Endodermal cell (in vitro differentiated cells): ENCODE results near the gene CDH2. TPM values are rescaled to one million over a fixed set of nuclear protein-coding genes. Genes with fewer than 3 reads are reported as not detected.

Experiments used
- DNase-seq: peaks from one replicate; pipeline ENCODE4 v3.0.0-alpha.2; 2017
- H3K27ac ChIP-seq: 2 replicates; pipeline ENCODE4 v1.5.1; 2013; ENCODE audit warnings: mild to moderate bottlenecking, low read depth, low read length, moderate library complexity
- H3K27me3 ChIP-seq: 2 replicates; pipeline ENCODE4 v1.6.1; 2013; ENCODE audit warnings: mild to moderate bottlenecking, low read length, moderate library complexity; ENCODE audit not compliant: insufficient read depth, control insufficient read depth, poor library complexity, severe bottlenecking
- H3K36me3 ChIP-seq: 2 replicates; pipeline ENCODE4 v1.7.0; 2013; ENCODE audit warnings: mild to moderate bottlenecking, low read length, moderate library complexity; ENCODE audit not compliant: control insufficient read depth, insufficient read depth
- H3K4me1 ChIP-seq: one replicate; pipeline ENCODE4 v1.7.0; 2013; ENCODE audit warnings: low read length; ENCODE audit not compliant: control insufficient read depth, insufficient read depth
- H3K4me3 ChIP-seq: 2 replicates; pipeline ENCODE4 v1.5.1; 2013; ENCODE audit warnings: mild to moderate bottlenecking, low read length, moderate library complexity
- H3K9ac ChIP-seq: 2 replicates; pipeline ENCODE4 v1.6.1; 2013; ENCODE audit warnings: mild to moderate bottlenecking, low read length, moderate library complexity; ENCODE audit not compliant: poor library complexity, severe bottlenecking; ENCODE audit errors: extremely low read depth
- H3K9me3 ChIP-seq: 2 replicates; pipeline ENCODE4 v1.6.1; 2013; ENCODE audit warnings: mild to moderate bottlenecking, low read length, moderate library complexity; ENCODE audit not compliant: control insufficient read depth
- H3K27ac Mint-ChIP-seq: 2 replicates; pipeline ENCODE4 v1.8.0; 2020; ENCODE audit warnings: mixed read lengths
- H3K27me3 Mint-ChIP-seq: 2 replicates; pipeline ENCODE4 v1.8.0; 2021; ENCODE audit warnings: mild to moderate bottlenecking, mixed read lengths; ENCODE audit not compliant: insufficient read depth
- H3K36me3 Mint-ChIP-seq: 2 replicates; pipeline ENCODE4 v1.8.0; 2020; ENCODE audit warnings: low read depth, mixed read lengths
- H3K4me1 Mint-ChIP-seq: 2 replicates; pipeline ENCODE4 v1.8.0; 2020; ENCODE audit warnings: mixed read lengths
- H3K4me3 Mint-ChIP-seq: 2 replicates; pipeline ENCODE4 v1.8.0; 2020; ENCODE audit warnings: mild to moderate bottlenecking, moderate library complexity, mixed read lengths
- H3K9me3 Mint-ChIP-seq: 2 replicates; pipeline ENCODE4 v1.8.0; 2020; ENCODE audit warnings: mild to moderate bottlenecking, mixed read lengths
- CTCF ChIP-seq: fragments of 200-600 bp; sonication (generic); conservative IDR thresholded peaks from 2 replicates; pipeline ENCODE4 v1.5.0; 2021; ENCODE audit warnings: antibody characterized with exemption, mild to moderate bottlenecking
- WGBS, 2 experiments: methylation state at CpG; one replicate each; pipeline versions ENCODE4 v1.1.5 to v1.1.7; 2013; ENCODE audit warnings: missing lambda C conversion rate in 2 of 2, mixed read lengths in 1 of 2; ENCODE audit not compliant: insufficient coverage in 1 of 2, insufficient read length in 1 of 2; 5-methylcytosine and 5-hydroxymethylcytosine counted together
- total RNA-seq, 2 donors: library from RNA; stranded (reverse); fragmentation: NEBNext Ultra II Directional in 1 of 2; extraction: Animal tissue kit (Norgen Biotek cat#: 25700) in 1 of 2; gene quantifications; 2 replicates in 1 of 2; 3 replicates in 1 of 2; pipeline ENCODE4 v1.2.1, GENCODE V29; 2021

Gene CDH2
- total RNA-seq, 2 donors from 2014 or later = 486 to 572 TPM

- H3K9me3 Mint-ChIP-seq = peaks cover 4% of the 10 kb centered on the region
- H3K9ac ChIP-seq = no peak overlapping the region
- no peak overlapping the region for H3K4me3 ChIP-seq
- TF ChIP-seq CTCF = no peak
- DNase-seq = peak; percentile 73
- H3K4me1 ChIP-seq = peaks cover 37% of the 10 kb centered on the region
- H3K27me3 Mint-ChIP-seq = no peaks in the 10 kb centered on the region
- H3K36me3 ChIP-seq = no peaks in the 10 kb centered on the region
- H3K9me3 ChIP-seq = peaks cover 9% of the 10 kb centered on the region
- no peak overlapping the region for H3K27ac ChIP-seq
- H3K27ac Mint-ChIP-seq = peak overlapping the region; percentile 82
- 75 to 93% methylated on average over 3 of the region's 3 CpGs for WGBS, 2 experiments
- peaks cover 59% of the 10 kb centered on the region for H3K4me1 Mint-ChIP-seq
- H3K27me3 ChIP-seq = no peaks in the 10 kb centered on the region
- H3K4me3 Mint-ChIP-seq = no peak overlapping the region
- H3K36me3 Mint-ChIP-seq = peaks cover 5% of the 10 kb centered on the region
Observed at GRCh38 chr18:28185121-28185520, 8.2 kb upstream of the CDH2 start.

DNA sequence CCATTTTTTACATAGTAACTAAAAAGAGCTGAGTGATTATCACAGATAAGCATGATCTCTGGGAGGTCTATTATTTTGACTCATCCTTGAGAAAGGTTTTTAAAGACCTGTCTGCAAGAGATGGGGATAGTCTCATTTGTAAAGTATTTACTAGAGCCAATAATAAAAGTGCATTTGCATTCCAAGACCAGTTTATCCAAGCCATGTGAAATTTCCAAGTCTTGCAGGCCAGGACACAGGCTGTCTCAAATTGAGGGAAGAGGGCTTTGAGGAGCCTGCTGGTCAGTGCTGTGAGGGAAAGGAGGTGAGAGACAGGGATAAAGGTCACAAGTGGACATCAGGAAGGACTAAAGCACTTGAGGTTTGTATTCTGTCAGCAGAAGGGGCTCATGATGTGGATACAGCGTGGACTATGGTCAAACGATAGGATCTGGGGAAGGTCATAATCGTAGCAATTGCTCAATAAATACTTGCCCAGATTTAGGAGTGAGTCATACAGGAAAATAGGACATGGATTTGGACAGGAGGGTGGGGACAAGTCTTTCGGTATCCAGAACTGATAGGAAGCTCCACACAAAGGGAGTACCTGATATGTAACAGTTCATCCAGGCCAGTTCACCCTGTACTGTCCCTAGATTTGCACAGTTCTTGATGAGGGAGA, 6.6 kb upstream of the CDH2 start:
- H3K9me3 Mint-ChIP-seq = no peaks in the 10 kb centered on the region
- peak overlapping the region; percentile 73 for H3K27ac Mint-ChIP-seq
- no peak overlapping the region for H3K27ac ChIP-seq

GRCh38 chr18:28181616-28182015, 4.7 kb upstream of the CDH2 start:
- Histone ChIP-seq H3K27ac (no peak overlapping the region), H3K9ac (no peak overlapping the region), H3K9me3 (no peaks in the 10 kb centered on the region), H3K36me3 (no peaks in the 10 kb centered on the region), H3K4me1 (peaks cover 37% of the 10 kb centered on the region), H3K27me3 (no peaks in the 10 kb centered on the region), H3K4me3 (peak overlapping the region; percentile 88)
- peaks cover 58% of the 10 kb centered on the region for H3K4me1 Mint-ChIP-seq
- peak overlapping the region; percentile 78 for H3K27ac Mint-ChIP-seq
- no peaks in the 10 kb centered on the region for H3K27me3 Mint-ChIP-seq
- no peak for DNase-seq
- peaks cover 2% of the 10 kb centered on the region for H3K36me3 Mint-ChIP-seq
- 0% methylated on average over 1 of the region's 2 CpGs for WGBS, 2 experiments
- H3K9me3 Mint-ChIP-seq = no peaks in the 10 kb centered on the region
- no peak for TF ChIP-seq CTCF
- H3K4me3 Mint-ChIP-seq = peak overlapping the region; percentile 99

More for the DNA sequence above, 6.6 kb upstream of the CDH2 start:
- Histone ChIP-seq H3K4me1 (peaks cover 37% of the 10 kb centered on the region), H3K4me3 (peak overlapping the region; percentile 32), H3K9me3 (no peaks in the 10 kb centered on the region), H3K27me3 (no peaks in the 10 kb centered on the region), H3K9ac (no peak overlapping the region), H3K36me3 (no peaks in the 10 kb centered on the region)
- DNase-seq = no peak
- 87 to 97% methylated on average over 3 to 4 of the region's 4 CpGs for WGBS, 2 experiments
- Mint-ChIP-seq H3K4me1 (peaks cover 68% of the 10 kb centered on the region), H3K27me3 (no peaks in the 10 kb centered on the region), H3K36me3 (peaks cover 4% of the 10 kb centered on the region), H3K4me3 (peak overlapping the region; percentile 4)
- TF ChIP-seq CTCF = no peak
